ENCODE results near the gene COPS7A.

Gene COPS7A

GRCh38 chr12:6696690-6697583 lies 26.9 kb upstream of the COPS7A start (continued):
- TF ChIP-seq, protein P1, sequence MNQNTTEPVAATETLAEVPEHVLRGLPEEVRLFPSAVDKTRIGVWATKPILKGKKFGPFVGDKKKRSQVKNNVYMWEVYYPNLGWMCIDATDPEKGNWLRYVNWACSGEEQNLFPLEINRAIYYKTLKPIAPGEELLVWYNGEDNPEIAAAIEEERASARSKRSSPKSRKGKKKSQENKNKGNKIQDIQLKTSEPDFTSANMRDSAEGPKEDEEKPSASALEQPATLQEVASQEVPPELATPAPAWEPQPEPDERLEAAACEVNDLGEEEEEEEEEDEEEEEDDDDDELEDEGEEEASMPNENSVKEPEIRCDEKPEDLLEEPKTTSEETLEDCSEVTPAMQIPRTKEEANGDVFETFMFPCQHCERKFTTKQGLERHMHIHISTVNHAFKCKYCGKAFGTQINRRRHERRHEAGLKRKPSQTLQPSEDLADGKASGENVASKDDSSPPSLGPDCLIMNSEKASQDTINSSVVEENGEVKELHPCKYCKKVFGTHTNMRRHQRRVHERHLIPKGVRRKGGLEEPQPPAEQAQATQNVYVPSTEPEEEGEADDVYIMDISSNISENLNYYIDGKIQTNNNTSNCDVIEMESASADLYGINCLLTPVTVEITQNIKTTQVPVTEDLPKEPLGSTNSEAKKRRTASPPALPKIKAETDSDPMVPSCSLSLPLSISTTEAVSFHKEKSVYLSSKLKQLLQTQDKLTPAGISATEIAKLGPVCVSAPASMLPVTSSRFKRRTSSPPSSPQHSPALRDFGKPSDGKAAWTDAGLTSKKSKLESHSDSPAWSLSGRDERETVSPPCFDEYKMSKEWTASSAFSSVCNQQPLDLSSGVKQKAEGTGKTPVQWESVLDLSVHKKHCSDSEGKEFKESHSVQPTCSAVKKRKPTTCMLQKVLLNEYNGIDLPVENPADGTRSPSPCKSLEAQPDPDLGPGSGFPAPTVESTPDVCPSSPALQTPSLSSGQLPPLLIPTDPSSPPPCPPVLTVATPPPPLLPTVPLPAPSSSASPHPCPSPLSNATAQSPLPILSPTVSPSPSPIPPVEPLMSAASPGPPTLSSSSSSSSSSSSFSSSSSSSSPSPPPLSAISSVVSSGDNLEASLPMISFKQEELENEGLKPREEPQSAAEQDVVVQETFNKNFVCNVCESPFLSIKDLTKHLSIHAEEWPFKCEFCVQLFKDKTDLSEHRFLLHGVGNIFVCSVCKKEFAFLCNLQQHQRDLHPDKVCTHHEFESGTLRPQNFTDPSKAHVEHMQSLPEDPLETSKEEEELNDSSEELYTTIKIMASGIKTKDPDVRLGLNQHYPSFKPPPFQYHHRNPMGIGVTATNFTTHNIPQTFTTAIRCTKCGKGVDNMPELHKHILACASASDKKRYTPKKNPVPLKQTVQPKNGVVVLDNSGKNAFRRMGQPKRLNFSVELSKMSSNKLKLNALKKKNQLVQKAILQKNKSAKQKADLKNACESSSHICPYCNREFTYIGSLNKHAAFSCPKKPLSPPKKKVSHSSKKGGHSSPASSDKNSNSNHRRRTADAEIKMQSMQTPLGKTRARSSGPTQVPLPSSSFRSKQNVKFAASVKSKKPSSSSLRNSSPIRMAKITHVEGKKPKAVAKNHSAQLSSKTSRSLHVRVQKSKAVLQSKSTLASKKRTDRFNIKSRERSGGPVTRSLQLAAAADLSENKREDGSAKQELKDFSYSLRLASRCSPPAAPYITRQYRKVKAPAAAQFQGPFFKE (tag by site-specific recombination; IDR thresholded peaks at IDR 0.05; ENCODE audit: borderline replicate concordance): no peak
- TF ChIP-seq INSM2 (tag by site-specific recombination; IDR thresholded peaks at IDR 0.05): no peak
- TF ChIP-seq ZSCAN23 (tag by site-specific recombination; IDR thresholded peaks at IDR 0.05): no peak
- TF ChIP-seq ZNF561 (tag by site-specific recombination; IDR thresholded peaks at IDR 0.05; ENCODE audit: borderline replicate concordance): no peak
- TF ChIP-seq, protein P2, sequence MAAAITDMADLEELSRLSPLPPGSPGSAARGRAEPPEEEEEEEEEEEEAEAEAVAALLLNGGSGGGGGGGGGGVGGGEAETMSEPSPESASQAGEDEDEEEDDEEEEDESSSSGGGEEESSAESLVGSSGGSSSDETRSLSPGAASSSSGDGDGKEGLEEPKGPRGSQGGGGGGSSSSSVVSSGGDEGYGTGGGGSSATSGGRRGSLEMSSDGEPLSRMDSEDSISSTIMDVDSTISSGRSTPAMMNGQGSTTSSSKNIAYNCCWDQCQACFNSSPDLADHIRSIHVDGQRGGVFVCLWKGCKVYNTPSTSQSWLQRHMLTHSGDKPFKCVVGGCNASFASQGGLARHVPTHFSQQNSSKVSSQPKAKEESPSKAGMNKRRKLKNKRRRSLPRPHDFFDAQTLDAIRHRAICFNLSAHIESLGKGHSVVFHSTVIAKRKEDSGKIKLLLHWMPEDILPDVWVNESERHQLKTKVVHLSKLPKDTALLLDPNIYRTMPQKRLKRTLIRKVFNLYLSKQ (tag by site-specific recombination; IDR thresholded peaks at IDR 0.05; ENCODE audit: borderline replicate concordance): no peak
- TF ChIP-seq MZF1 (tag by site-specific recombination; IDR thresholded peaks at IDR 0.05; ENCODE audit: borderline replicate concordance): no peak
- no peak for TF ChIP-seq KLF10 (tag by site-specific recombination; IDR thresholded peaks at IDR 0.05)
- no peak for TF ChIP-seq ZBTB8A (tag by site-specific recombination; IDR thresholded peaks at IDR 0.05)
- TF ChIP-seq ZNF292 (tag by site-specific recombination; IDR thresholded peaks at IDR 0.05; ENCODE audit: borderline replicate concordance, low read depth): no peak
- TF ChIP-seq ZBTB21 (tag by site-specific recombination; IDR thresholded peaks at IDR 0.05): no peak
- TF ChIP-seq PBX3 (CRISPR knock-in tag; IDR thresholded peaks at IDR 0.05): no peak
- no peak for TF ChIP-seq ZNF792 (tag by site-specific recombination; IDR thresholded peaks at IDR 0.05)
- TF ChIP-seq GLIS1 (tag by site-specific recombination; IDR thresholded peaks at IDR 0.05): no peak
- no peak for TF ChIP-seq ZFP37 (tag by site-specific recombination; IDR thresholded peaks at IDR 0.05)
